ENCODE measurements around the gene SLC24A4.

Gene SLC24A4

DNA sequence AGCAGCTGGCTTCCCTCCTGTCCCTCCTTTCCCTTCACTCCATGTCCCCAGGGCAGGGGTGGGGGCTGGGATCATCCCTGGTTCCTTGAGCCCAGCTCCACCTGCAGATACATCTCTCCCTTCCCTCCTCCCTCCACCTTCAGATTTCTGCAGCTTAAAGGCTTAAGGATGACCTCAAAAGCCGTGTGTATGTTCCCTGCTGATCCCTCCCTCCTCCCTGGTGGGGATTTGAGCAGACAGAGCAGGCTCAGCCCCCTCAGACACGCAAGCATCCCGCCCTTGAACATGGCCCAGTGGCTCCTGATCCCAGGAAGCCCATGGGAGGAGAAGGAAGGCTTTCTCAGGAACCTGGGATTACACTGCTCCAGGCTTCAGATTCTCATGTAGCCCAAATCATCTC lies 107.7 kb downstream of the SLC24A4 start:
- H3K27me3 ChIP-seq (ENCODE audit: control insufficient read depth, insufficient read depth, low read length) = no peaks in the 10 kb centered on the region
- no peak overlapping the region for H3K9ac ChIP-seq (ENCODE audit: low read length)
- no peaks in the 10 kb centered on the region for H3K4me1 ChIP-seq (ENCODE audit: control insufficient read depth, low read depth, low read length)
- H3K27ac ChIP-seq (ENCODE audit: low read length) = no peak overlapping the region
- H3K4me3 ChIP-seq (ENCODE audit: low read length) = no peak overlapping the region
- H3K9me3 ChIP-seq (ENCODE audit: control insufficient read depth, low read depth, low read length) = no peaks in the 10 kb centered on the region
- no peaks in the 10 kb centered on the region for H3K36me3 ChIP-seq (ENCODE audit: control insufficient read depth, low read depth, low read length)

DNA sequence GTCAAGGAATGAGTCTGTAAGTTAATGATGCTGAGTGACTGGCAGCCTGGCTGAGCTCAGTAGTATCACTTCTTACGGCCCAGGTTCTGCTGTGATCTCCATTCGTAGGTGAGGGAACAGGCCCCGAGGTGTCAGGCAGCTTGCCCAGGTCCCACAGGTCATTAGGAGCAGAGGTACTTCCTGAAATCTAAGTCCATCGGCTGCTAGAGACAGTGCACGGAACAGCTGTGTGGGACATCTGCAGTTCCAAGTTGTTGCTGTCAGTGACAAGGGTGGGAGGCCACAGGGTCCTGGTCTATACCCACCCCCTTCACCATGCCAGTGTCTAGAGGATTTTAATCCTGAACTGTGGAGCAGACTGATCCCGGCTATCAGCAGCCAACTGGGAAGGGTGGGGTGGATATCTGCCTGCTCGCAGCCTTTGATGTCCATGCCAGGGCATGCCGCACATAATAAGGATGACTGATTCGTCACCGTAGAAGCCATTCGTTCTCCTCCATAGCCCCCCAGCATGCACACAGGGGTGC lies 108.3 kb downstream of the SLC24A4 start:
- H3K9ac ChIP-seq (ENCODE audit: low read length) = no peak overlapping the region
- H3K4me3 ChIP-seq (ENCODE audit: low read length) = no peak overlapping the region
- no peak overlapping the region for H3K27ac ChIP-seq (ENCODE audit: low read length)
- H3K4me1 ChIP-seq (ENCODE audit: control insufficient read depth, low read depth, low read length) = no peaks in the 10 kb centered on the region
- H3K36me3 ChIP-seq (ENCODE audit: control insufficient read depth, low read depth, low read length) = no peaks in the 10 kb centered on the region
- no peaks in the 10 kb centered on the region for H3K27me3 ChIP-seq (ENCODE audit: control insufficient read depth, insufficient read depth, low read length)
- no peaks in the 10 kb centered on the region for H3K9me3 ChIP-seq (ENCODE audit: control insufficient read depth, low read depth, low read length)

DNA sequence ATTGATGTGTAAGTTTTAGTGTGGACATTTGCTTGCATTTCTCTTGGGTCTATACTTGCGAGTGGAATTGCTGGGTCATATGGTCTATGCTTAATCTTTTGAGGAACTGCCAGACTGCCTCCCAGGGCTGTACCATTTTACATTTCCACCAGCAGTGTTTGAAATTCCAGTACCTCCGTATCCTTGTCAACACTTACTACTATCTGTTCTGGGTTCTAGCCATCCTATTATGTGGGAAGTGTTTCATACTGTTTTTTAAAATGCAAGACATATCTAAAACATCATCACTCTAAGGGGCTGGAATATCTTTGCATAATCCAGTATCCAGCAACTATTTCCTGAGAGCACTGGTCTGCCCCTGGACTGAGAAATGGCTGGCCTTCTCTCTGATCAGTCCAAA lies 110.4 kb downstream of the SLC24A4 start:
- no peaks in the 10 kb centered on the region for H3K9me3 ChIP-seq (ENCODE audit: control insufficient read depth, low read depth, low read length)
- H3K9ac ChIP-seq (ENCODE audit: low read length) = no peak overlapping the region
- no peak overlapping the region for H3K27ac ChIP-seq (ENCODE audit: low read length)
- H3K36me3 ChIP-seq (ENCODE audit: control insufficient read depth, low read depth, low read length) = no peaks in the 10 kb centered on the region
- H3K4me1 ChIP-seq (ENCODE audit: control insufficient read depth, low read depth, low read length) = no peaks in the 10 kb centered on the region
- H3K4me3 ChIP-seq (ENCODE audit: low read length) = no peak overlapping the region
- no peaks in the 10 kb centered on the region for H3K27me3 ChIP-seq (ENCODE audit: control insufficient read depth, insufficient read depth, low read length)

DNA sequence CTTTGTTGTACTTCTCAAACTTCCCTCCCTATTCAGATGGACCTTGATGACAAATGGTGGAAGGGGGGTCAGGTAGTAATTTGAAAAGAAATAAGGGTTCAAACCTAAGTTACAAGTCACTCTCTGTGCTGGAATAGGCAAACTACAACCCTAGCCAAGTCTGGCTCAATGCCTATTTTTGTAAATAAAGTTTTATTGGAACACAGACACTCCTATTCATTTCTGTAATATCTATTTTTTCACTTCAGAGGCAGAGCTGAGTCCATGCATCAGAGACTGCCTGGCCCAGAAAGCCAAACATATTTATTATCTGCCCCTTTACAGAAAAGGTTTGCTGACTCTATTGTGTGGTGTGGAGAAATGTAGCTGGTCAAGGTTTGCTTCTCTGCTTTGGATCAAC lies 112.2 kb downstream of the SLC24A4 start:
- Histone ChIP-seq H3K4me1 (ENCODE audit: control insufficient read depth, low read depth, low read length) (no peaks in the 10 kb centered on the region), H3K9me3 (ENCODE audit: control insufficient read depth, low read depth, low read length) (no peaks in the 10 kb centered on the region), H3K9ac (ENCODE audit: low read length) (no peak overlapping the region), H3K27ac (ENCODE audit: low read length) (no peak overlapping the region), H3K27me3 (ENCODE audit: control insufficient read depth, insufficient read depth, low read length) (no peaks in the 10 kb centered on the region), H3K36me3 (ENCODE audit: control insufficient read depth, low read depth, low read length) (no peaks in the 10 kb centered on the region), H3K4me3 (ENCODE audit: low read length) (no peak overlapping the region)

DNA sequence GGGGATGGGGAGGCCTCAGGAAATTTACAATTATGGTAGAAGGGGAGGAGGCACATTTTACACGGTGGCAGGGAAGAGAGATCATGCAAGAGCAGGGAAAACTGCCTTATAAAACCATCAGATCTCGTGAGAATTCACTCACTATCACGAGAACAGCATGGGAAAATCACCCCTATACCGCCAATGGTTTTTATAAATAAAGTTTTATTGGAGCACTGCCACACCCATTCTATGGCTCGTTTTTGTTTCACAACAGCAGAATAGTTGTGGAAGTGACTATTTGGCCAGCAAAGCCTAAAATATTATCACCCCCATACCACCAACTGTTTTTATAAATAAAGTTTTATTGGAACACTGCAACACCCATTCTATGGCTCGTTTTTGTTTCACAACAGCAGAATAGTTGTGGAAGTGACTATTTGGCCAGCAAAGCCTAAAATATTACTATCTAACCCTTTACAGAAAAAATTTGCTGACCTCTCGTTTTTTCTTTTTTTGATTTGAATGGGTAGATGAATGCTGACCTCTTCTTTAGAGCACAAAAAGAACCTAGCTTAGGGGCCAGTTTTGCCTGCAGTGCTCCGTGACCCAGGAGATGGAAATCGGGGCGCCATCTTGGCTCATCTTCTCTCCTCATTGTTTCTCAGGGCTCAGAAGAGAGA lies 113.3 kb downstream of the SLC24A4 start:
- H3K27me3 ChIP-seq (ENCODE audit: control insufficient read depth, insufficient read depth, low read length) = no peaks in the 10 kb centered on the region
- no peaks in the 10 kb centered on the region for H3K4me1 ChIP-seq (ENCODE audit: control insufficient read depth, low read depth, low read length)
- H3K27ac ChIP-seq (ENCODE audit: low read length) = no peak overlapping the region
- no peak overlapping the region for H3K9ac ChIP-seq (ENCODE audit: low read length)
- H3K36me3 ChIP-seq (ENCODE audit: control insufficient read depth, low read depth, low read length) = no peaks in the 10 kb centered on the region
- H3K4me3 ChIP-seq (ENCODE audit: low read length) = no peak overlapping the region
- H3K9me3 ChIP-seq (ENCODE audit: control insufficient read depth, low read depth, low read length) = no peaks in the 10 kb centered on the region

DNA sequence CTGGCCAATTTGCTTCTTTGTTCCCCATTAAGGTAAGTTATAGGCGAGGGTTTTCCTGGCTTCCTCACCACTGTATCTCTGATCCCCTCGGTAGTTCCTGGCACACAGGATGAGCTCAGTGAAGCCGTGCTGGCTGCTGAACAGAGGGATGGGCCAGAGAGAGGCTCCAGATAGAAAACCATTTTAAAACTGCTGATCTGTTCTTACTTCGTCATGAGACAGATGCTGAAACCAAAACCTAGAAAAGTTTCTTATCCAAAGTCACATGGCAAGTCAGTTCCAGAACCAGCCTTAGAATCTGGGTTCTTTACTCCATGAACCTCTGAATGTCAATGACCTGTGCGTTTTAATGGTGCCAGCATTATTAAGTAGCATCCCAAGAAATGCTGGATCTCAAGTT lies 114.3 kb downstream of the SLC24A4 start:
- Histone ChIP-seq H3K4me3 (ENCODE audit: low read length) (no peak overlapping the region), H3K27ac (ENCODE audit: low read length) (no peak overlapping the region), H3K9me3 (ENCODE audit: control insufficient read depth, low read depth, low read length) (no peaks in the 10 kb centered on the region), H3K27me3 (ENCODE audit: control insufficient read depth, insufficient read depth, low read length) (no peaks in the 10 kb centered on the region), H3K4me1 (ENCODE audit: control insufficient read depth, low read depth, low read length) (no peaks in the 10 kb centered on the region), H3K36me3 (ENCODE audit: control insufficient read depth, low read depth, low read length) (no peaks in the 10 kb centered on the region), H3K9ac (ENCODE audit: low read length) (no peak overlapping the region)

DNA sequence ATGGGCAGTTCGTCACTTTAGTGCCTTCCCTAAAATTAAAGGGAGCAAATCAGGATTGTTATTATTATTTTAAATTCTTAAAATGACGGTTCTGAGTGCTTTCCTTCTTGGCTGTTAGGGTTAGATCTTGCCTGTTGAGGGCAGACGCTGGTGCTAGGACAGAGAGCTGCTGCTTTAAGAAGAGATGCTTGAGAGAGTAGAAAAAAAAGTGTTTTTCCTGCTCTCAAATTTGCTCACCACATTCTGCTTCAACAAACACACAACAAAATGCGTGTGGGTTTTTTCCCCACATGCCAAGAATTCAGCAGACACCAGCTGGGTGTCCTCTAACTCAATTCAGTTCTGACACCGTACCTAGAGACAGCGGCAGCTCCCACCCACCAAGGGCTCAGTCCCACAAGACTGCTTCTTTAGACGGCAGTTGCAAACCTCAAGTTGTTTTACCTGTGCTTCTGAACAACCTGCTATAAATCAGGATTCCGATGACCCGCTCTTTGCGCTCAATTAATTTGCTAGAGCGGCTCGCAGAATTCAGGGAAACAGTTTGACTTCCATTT lies 114.8 kb downstream of the SLC24A4 start:
- H3K4me3 ChIP-seq (ENCODE audit: low read length) = no peak overlapping the region
- H3K36me3 ChIP-seq (ENCODE audit: control insufficient read depth, low read depth, low read length) = no peaks in the 10 kb centered on the region
- no peaks in the 10 kb centered on the region for H3K27me3 ChIP-seq (ENCODE audit: control insufficient read depth, insufficient read depth, low read length)
- no peak overlapping the region for H3K27ac ChIP-seq (ENCODE audit: low read length)
- no peak overlapping the region for H3K9ac ChIP-seq (ENCODE audit: low read length)
- H3K9me3 ChIP-seq (ENCODE audit: control insufficient read depth, low read depth, low read length) = no peaks in the 10 kb centered on the region
- no peaks in the 10 kb centered on the region for H3K4me1 ChIP-seq (ENCODE audit: control insufficient read depth, low read depth, low read length)

DNA sequence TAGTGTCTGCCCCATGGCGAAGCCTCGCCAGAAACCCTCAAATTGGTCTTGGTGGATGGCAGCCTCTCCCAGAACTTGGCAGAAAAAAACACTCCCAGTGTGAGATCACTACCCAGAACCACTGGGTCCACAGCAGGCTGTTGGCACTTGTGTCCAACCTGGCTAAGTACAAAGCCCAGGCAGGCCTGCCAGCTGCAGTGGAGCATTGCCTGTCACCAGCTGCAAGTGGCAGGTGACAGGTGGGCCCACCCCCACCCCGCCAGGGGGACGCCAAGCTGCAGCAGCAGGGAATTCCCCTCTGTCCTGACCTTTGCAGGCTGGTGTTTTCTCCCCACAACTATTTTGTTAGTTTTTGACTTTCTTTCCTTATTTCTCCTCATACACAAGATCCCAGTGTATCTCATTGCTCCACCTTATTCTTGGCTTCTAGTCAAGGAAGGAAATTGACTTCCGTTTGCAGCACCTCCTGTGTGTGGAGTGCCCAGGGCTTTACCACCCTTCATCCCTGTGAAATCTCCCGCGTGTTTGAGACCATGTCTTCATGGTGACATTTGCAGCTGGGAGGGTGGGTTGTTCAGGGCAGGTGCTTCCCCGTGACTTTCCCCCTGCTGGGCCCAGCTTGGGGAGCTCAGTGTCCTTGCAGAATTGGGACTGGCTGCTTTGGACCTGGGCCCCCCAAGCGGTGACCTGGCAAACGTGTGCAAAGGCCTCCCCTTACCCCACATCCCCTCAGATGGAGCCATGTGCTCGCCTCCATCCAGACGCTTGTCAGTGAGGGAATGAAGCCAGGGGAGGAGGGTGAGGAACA lies 116.8 kb downstream of the SLC24A4 start:
- no peaks in the 10 kb centered on the region for H3K27me3 ChIP-seq (ENCODE audit: control insufficient read depth, insufficient read depth, low read length)
- no peaks in the 10 kb centered on the region for H3K36me3 ChIP-seq (ENCODE audit: control insufficient read depth, low read depth, low read length)
- no peaks in the 10 kb centered on the region for H3K4me1 ChIP-seq (ENCODE audit: control insufficient read depth, low read depth, low read length)
- no peak overlapping the region for H3K27ac ChIP-seq (ENCODE audit: low read length)
- H3K4me3 ChIP-seq (ENCODE audit: low read length) = no peak overlapping the region
- no peaks in the 10 kb centered on the region for H3K9me3 ChIP-seq (ENCODE audit: control insufficient read depth, low read depth, low read length)
- H3K9ac ChIP-seq (ENCODE audit: low read length) = no peak overlapping the region

DNA sequence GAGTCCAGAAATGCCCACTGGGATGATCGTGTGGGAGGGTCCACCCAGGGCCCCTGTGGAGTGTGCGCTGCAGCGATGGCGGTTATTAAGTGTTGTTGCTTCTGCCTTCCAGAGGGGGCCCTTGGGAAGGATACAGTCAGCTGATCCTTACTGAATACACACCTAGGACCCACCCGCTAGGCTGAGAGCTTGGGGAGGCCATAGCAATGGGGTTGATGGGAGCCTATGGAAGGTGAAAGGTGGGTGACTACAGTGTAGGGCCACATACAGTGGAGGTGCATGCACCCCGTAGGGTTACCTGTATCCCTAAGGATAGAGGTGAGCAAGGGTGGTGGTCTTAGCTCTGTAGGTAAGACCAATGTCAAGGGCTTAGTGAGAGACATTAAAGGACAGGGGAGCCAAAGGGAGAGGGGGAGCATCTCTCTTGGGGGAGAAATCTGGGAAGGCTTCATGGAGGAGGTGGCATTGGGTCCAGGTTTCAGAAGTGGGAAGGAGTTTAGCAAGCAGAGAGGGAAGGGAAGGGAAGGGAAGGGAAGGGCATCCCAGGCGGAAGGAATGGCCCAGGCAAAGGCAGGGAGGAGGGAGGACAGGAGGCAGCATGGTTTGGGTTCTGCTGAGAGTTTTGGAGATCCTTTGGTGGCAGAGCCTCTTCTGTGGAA lies 117.5 kb downstream of the SLC24A4 start:
- H3K4me1 ChIP-seq (ENCODE audit: control insufficient read depth, low read depth, low read length) = no peaks in the 10 kb centered on the region
- no peaks in the 10 kb centered on the region for H3K27me3 ChIP-seq (ENCODE audit: control insufficient read depth, insufficient read depth, low read length)
- no peak overlapping the region for H3K4me3 ChIP-seq (ENCODE audit: low read length)
- no peaks in the 10 kb centered on the region for H3K36me3 ChIP-seq (ENCODE audit: control insufficient read depth, low read depth, low read length)
- no peaks in the 10 kb centered on the region for H3K9me3 ChIP-seq (ENCODE audit: control insufficient read depth, low read depth, low read length)
- no peak overlapping the region for H3K27ac ChIP-seq (ENCODE audit: low read length)
- no peak overlapping the region for H3K9ac ChIP-seq (ENCODE audit: low read length)

DNA sequence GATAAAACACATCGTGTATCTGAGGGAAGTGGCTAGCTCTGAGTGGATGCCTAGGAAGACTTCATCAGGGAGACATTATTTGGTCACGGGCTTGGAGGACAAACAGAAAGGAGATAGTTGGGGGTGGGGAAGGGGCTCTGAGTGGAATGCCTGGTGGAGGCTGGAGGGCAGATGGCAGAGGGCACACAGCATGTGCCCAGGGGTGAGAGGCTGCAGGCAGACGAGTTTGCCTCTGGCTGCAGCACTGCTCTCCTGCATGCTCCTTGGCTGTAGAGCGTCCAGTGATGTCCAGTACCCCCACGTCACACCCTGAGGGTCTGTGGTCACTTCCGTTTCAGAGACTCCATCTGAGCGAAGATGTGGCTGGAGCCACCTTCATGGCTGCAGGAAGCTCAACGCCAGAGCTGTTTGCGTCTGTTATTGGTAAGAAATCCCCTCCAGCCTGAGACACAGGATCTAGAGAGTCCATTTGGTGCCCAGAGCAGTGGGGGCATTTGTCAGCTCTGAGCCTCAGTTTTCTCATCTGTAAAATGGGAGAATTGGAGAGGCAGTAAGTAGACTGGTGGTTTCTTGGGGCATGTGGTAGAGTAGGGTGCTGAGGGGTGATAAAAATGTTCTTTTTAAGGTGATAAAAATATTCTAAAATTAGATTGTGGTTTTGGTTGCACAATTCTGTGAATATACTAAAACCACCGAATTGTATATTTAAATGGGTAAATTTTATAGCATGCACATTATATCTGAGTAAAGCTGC lies 119.0 kb downstream of the SLC24A4 start:
- Histone ChIP-seq H3K27ac (ENCODE audit: low read length) (no peak overlapping the region), H3K9ac (ENCODE audit: low read length) (no peak overlapping the region), H3K4me1 (ENCODE audit: control insufficient read depth, low read depth, low read length) (no peaks in the 10 kb centered on the region), H3K9me3 (ENCODE audit: control insufficient read depth, low read depth, low read length) (no peaks in the 10 kb centered on the region), H3K36me3 (ENCODE audit: control insufficient read depth, low read depth, low read length) (no peaks in the 10 kb centered on the region), H3K27me3 (ENCODE audit: control insufficient read depth, insufficient read depth, low read length) (no peaks in the 10 kb centered on the region), H3K4me3 (ENCODE audit: low read length) (no peak overlapping the region)

DNA sequence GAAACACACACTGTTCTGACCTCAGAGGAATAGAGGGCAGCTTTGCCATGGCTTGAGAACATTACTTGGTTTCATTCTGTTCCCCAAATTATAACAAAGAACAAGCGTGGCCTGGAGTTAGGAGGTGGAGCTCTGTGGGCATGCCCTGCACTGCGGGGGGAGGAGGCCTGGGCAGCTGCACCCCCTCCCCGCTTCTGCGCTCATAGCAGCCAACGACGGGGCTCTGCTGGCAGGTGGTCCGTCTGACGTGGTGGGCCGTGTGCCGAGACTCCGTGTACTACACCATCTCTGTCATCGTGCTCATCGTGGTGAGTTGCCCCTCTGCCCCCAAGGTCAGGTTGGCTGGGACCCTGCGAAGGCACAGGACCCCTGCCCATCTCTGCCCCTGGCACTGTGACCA lies 120.2 kb downstream of the SLC24A4 start:
- H3K27ac ChIP-seq (ENCODE audit: low read length) = no peak overlapping the region
- no peaks in the 10 kb centered on the region for H3K4me1 ChIP-seq (ENCODE audit: control insufficient read depth, low read depth, low read length)
- H3K4me3 ChIP-seq (ENCODE audit: low read length) = no peak overlapping the region
- no peaks in the 10 kb centered on the region for H3K9me3 ChIP-seq (ENCODE audit: control insufficient read depth, low read depth, low read length)
- H3K36me3 ChIP-seq (ENCODE audit: control insufficient read depth, low read depth, low read length) = no peaks in the 10 kb centered on the region
- no peaks in the 10 kb centered on the region for H3K27me3 ChIP-seq (ENCODE audit: control insufficient read depth, insufficient read depth, low read length)
- H3K9ac ChIP-seq (ENCODE audit: low read length) = no peak overlapping the region

Measured in iPS-18a (cell line).